GM23248 (cell line): Measurements from ENCODE around the gene ELAC2. TPM values are rescaled to one million over a fixed set of nuclear protein-coding genes. Genes with fewer than 3 reads are reported as not detected.

Experiments
- DNase-seq: peaks from one replicate; pipeline ENCODE4 v3.0.0-alpha.2; 2015
- H2AFZ ChIP-seq: fragments of 200-600 bp; sonication (generic); 2 replicates; pipeline ENCODE4 v1.6.1; 2016; ENCODE audit warnings: antibody characterized with exemption
- H3F3A ChIP-seq: fragments of 200-600 bp; sonication (generic); 2 replicates; pipeline ENCODE4 v1.6.1; 2016; ENCODE audit warnings: mild to moderate bottlenecking, antibody characterized with exemption, mixed run types; ENCODE audit not compliant: insufficient read depth
- H3K27ac ChIP-seq: fragments of 200-600 bp; sonication (generic); 2 replicates; pipeline ENCODE4 v1.5.1; 2016; ENCODE audit warnings: mild to moderate bottlenecking
- H3K27me3 ChIP-seq: fragments of 200-600 bp; sonication (generic); replicated peaks from 2 replicates; pipeline ENCODE4 v1.6.1; 2016; ENCODE audit warnings: mild to moderate bottlenecking; ENCODE audit not compliant: insufficient read depth
- H3K36me3 ChIP-seq: fragments of 200-600 bp; sonication (generic); 2 replicates; pipeline ENCODE4 v1.6.1; 2016; ENCODE audit warnings: low read depth, mild to moderate bottlenecking
- H3K4me1 ChIP-seq: fragments of 200-600 bp; sonication (generic); 2 replicates; pipeline ENCODE4 v1.6.1; 2016; ENCODE audit warnings: mild to moderate bottlenecking; ENCODE audit not compliant: insufficient read depth
- H3K4me2 ChIP-seq: fragments of 200-600 bp; sonication (generic); one replicate; pipeline ENCODE4 v1.6.1; 2016; ENCODE audit warnings: mild to moderate bottlenecking; ENCODE audit not compliant: unreplicated experiment
- H3K4me3 ChIP-seq: fragments of 200-600 bp; sonication (generic); 2 replicates; pipeline ENCODE4 v1.5.1; 2016; ENCODE audit warnings: mild to moderate bottlenecking
- H3K79me2 ChIP-seq: fragments of 200-600 bp; sonication (generic); 2 replicates; pipeline ENCODE4 v1.6.1; 2016; ENCODE audit warnings: mild to moderate bottlenecking; ENCODE audit not compliant: insufficient read depth
- H3K9ac ChIP-seq: fragments of 200-600 bp; sonication (generic); 2 replicates; pipeline ENCODE4 v1.6.1; 2016; ENCODE audit warnings: mild to moderate bottlenecking
- H3K9me2 ChIP-seq: fragments of 200-600 bp; sonication (generic); 2 replicates; pipeline ENCODE4 v1.6.1; 2016; ENCODE audit warnings: mixed run types, mild to moderate bottlenecking, moderate library complexity; ENCODE audit not compliant: insufficient read depth
- H3K9me3 ChIP-seq: fragments of 200-600 bp; sonication (generic); one replicate; pipeline ENCODE4 v1.6.1; 2017; ENCODE audit warnings: low read depth
- H4K20me1 ChIP-seq: fragments of 200-600 bp; sonication (generic); 2 replicates; pipeline ENCODE4 v1.6.0; 2016; ENCODE audit not compliant: insufficient read depth
- EZH2 ChIP-seq: fragments of 200-600 bp; sonication (generic); IDR thresholded peaks from 2 replicates; pipeline ENCODE4 v1.6.1; 2018; ENCODE audit warnings: antibody characterized with exemption, mild to moderate bottlenecking; ENCODE audit not compliant: insufficient read depth, poor library complexity, severe bottlenecking
- EZH2phosphoT487 ChIP-seq: fragments of 200-600 bp; sonication (generic); IDR thresholded peaks from 2 replicates; pipeline ENCODE4 v1.6.1; 2018; ENCODE audit warnings: antibody characterized with exemption, moderate library complexity, mild to moderate bottlenecking, low read depth; ENCODE audit not compliant: insufficient read depth
- WGBS, 2 experiments: methylation state at CpG; one replicate each; pipeline ENCODE4 v1.1.6; 2015 to 2017; ENCODE audit warnings: low lambda C conversion rate in 2 of 2, low coverage in 1 of 2; ENCODE audit errors: missing lambda C conversion rate in 2 of 2; 5-methylcytosine and 5-hydroxymethylcytosine counted together
- in situ Hi-C: fragments of 300-500 bp; cut with MboI; formaldehyde crosslinking; loops from 2 replicates; pipeline ENCODE4 v1.15.0; 2020
- polyA plus RNA-seq: library from polyadenylated mRNA; unstranded; fragments of >200 nt; fragmentation: Nextera tagmentation; extraction: Ambion mirVana; gene quantifications from 2 replicates; pipeline ENCODE4 v1.2.1, GENCODE V29; 2016
- total RNA-seq: library from RNA; depleted of rRNA; stranded (reverse); fragments of >200 nt; shearing (Covaris generic); gene quantifications from 2 replicates; pipeline ENCODE4 v1.2.3, GENCODE V29; 2014

ELAC2 gene
- total and polyA plus RNA-seq, 2 experiments from 2014 or later = 42.2 to 66.5 TPM

DNA sequence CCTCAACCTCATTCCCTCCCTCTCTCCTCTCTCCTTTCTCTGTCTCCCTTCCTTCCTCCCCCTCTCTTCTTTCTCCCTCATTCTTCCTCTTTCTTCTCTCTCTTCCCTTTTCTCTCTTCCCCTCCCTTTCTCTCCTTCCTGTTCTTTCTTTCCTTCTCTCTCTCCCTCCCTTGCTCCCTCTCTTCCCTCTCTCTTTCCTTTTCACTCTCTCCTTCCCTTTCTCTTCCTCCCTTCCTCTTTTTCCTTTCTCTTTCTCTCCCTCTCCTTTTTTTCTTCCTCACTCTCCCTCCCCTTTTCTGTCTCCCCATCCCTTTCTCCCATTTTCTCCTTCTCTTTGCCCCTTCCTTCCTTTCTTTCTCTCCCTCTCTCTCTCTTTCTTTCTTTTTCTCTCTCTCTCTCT is 7.9 kb upstream of the ELAC2 start:
- no peaks in the 10 kb centered on the region for H3K79me2 ChIP-seq
- H4K20me1 ChIP-seq = no peaks in the 10 kb centered on the region
- no peak overlapping the region for H3K9ac ChIP-seq
- no peak overlapping the region for H3K27ac ChIP-seq
- H3K9me2 ChIP-seq = no peaks in the 10 kb centered on the region
- no peaks in the 10 kb centered on the region for H3F3A ChIP-seq
- no peak for DNase-seq
- H3K4me1 ChIP-seq = no peaks in the 10 kb centered on the region
- H3K9me3 ChIP-seq = no peaks in the 10 kb centered on the region
- no peak overlapping the region for H3K4me2 ChIP-seq
- in situ Hi-C loops = loop anchor here (25.0 kb wide), 2 partner anchors 562 to 1912 kb away; no protein-coding TSS in a partner anchor
- H3K36me3 ChIP-seq = no peaks in the 10 kb centered on the region
- TF ChIP-seq EZH2 (no peak), EZH2phosphoT487 (no peak)
- no peaks in the 10 kb centered on the region for H3K27me3 ChIP-seq
- H3K4me3 ChIP-seq = no peak overlapping the region
- H2AFZ ChIP-seq = no peak overlapping the region

DNA sequence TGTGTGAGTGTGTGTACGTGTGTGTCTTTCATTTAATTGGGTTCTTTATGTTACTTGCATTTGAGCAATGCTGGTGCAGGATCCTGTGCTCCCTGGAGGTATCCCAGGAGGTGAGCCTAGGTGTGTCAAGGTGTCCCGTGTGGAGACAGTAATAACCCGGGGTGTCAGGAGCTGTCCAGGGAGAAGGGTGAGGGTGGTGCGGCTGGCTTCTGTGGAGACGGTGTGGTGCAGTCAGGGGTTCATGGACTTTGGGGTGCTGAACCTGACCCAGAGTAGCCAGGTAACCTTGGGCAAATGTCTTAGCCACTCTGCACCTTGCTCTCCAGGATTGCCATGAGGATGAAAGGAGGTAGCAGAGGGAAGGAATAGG is 7.4 kb upstream of the ELAC2 start:
- Histone ChIP-seq H3K79me2 (no peaks in the 10 kb centered on the region), H2AFZ (no peak overlapping the region), H3K4me3 (no peak overlapping the region), H3K27ac (no peak overlapping the region), H4K20me1 (no peaks in the 10 kb centered on the region), H3K4me1 (no peaks in the 10 kb centered on the region), H3K36me3 (no peaks in the 10 kb centered on the region), H3K4me2 (no peak overlapping the region), H3K9me3 (no peaks in the 10 kb centered on the region), H3K9me2 (no peaks in the 10 kb centered on the region), H3F3A (no peaks in the 10 kb centered on the region), H3K9ac (no peak overlapping the region), H3K27me3 (no peaks in the 10 kb centered on the region)
- in situ Hi-C loops = loop anchor here (25.0 kb wide), 2 partner anchors 562 to 1912 kb away; no protein-coding TSS in a partner anchor
- no peak for TF ChIP-seq EZH2phosphoT487
- no peak for TF ChIP-seq EZH2
- 74 to 77% methylated on average over 5 of the region's 5 CpGs for WGBS, 2 experiments
- no peak for DNase-seq

DNA sequence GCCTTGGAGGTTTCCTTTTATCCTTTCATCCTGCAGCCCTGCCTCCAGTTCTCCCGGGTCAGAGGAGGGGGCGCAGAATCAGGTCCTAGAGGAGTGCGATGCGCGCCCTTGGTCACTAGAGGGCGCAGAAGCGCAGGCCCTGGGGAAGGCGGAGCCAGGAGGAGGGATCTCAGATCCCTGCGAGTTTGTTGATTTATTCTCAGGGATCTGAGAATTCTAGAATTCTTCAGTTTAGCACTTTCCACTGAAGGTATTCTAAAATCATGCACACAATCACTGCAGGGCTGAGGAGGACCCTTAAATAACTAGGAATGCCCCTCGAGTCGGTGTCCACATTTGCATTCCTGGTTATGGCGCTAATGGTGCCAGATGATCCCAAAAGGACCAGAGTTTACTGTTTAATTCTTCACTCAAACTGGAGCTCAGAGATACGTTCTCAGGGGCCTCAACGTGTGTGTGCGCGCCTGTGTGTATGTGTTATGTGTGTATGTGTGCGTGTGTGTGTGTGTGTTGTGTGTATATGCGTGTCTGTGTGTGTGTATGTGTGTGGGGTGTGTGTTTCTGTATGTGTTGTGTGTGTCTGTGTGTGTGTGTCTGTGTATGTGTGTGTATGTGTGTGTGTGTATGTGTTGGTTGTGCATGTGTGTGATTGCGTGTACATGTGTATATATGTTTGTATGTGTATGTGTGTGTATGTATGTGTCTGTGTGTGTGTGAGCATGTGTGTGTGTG is 6.9 kb upstream of the ELAC2 start:
- in situ Hi-C loops = loop anchor here (25.0 kb wide), 2 partner anchors 563 to 1913 kb away; no protein-coding TSS in a partner anchor

DNA sequence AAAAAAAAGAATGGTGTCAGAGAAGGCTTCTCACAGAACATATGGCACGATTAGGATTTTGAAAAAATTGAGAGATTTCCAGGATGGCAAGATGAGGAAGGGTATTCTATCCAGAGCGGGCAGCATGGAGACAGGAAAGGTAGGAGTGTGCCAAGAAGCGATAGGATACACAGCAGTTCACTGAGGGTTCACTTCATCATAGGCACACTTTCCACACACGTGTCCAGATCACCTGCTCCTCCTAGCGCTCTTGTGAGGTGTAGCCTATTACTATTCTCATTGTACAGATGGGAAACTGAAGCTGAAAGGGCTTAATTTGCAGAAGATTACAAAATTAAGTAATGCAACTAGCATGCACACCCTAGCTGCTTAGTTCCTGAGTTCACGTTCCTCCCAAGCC is 6.2 kb upstream of the ELAC2 start:
- H3F3A ChIP-seq = no peaks in the 10 kb centered on the region
- no peak overlapping the region for H3K4me3 ChIP-seq
- no peak overlapping the region for H3K27ac ChIP-seq
- no peak for TF ChIP-seq EZH2
- TF ChIP-seq EZH2phosphoT487 = no peak
- no peaks in the 10 kb centered on the region for H3K36me3 ChIP-seq
- no peaks in the 10 kb centered on the region for H3K27me3 ChIP-seq
- no peak overlapping the region for H2AFZ ChIP-seq
- H3K9me3 ChIP-seq = no peaks in the 10 kb centered on the region
- in situ Hi-C loops = no loop called here
- no peak overlapping the region for H3K9ac ChIP-seq
- H3K4me2 ChIP-seq = no peak overlapping the region
- H3K79me2 ChIP-seq = no peaks in the 10 kb centered on the region
- DNase-seq = no peak
- H4K20me1 ChIP-seq = no peaks in the 10 kb centered on the region
- no peaks in the 10 kb centered on the region for H3K9me2 ChIP-seq
- WGBS, 2 experiments = 67 to 72% methylated on average over 6 of the region's 6 CpGs
- no peaks in the 10 kb centered on the region for H3K4me1 ChIP-seq

More for the DNA sequence above, 6.9 kb upstream of the ELAC2 start:
- Histone ChIP-seq H2AFZ (peak overlapping the region; percentile 58), H3K4me2 (peak overlapping the region; percentile 69), H4K20me1 (no peaks in the 10 kb centered on the region), H3K4me3 (peak overlapping the region; percentile 53), H3K36me3 (no peaks in the 10 kb centered on the region), H3K9me2 (no peaks in the 10 kb centered on the region), H3K27me3 (no peaks in the 10 kb centered on the region), H3K79me2 (no peaks in the 10 kb centered on the region), H3K9me3 (no peaks in the 10 kb centered on the region), H3F3A (no peaks in the 10 kb centered on the region), H3K4me1 (no peaks in the 10 kb centered on the region), H3K9ac (no peak overlapping the region), H3K27ac (no peak overlapping the region)
- no peak for TF ChIP-seq EZH2phosphoT487
- TF ChIP-seq EZH2 = no peak
- 20 to 25% methylated on average over 19 of the region's 19 CpGs for WGBS, 2 experiments
- DNase-seq = peak; percentile 74
